Effector memory CD8-positive, alpha-beta T cell (primary cell): ENCODE measurements around the gene MTHFD2.
A peak's percentile ranks its signal among the peaks of the same experiment; 100 is the strongest.
"Not testable (repeated sequence)": the region's sequence is repeated elsewhere in the genome, so short reads cannot be mapped to it uniquely, and the experiment has no call there.

Experiments used
- ATAC-seq: fragments of 150-1000 bp; cut with Tn5 transposase; replicated peaks from 2 replicates; pipeline ENCODE4 v1.10.0; 2021; ENCODE audit warnings: mild to moderate bottlenecking, moderate library complexity
- DNase-seq, 3 experiments: peaks; one replicate each; pipeline ENCODE4 v3.0.0; 2021
- H3K27ac Mint-ChIP-seq, 2 donors: one replicate each; pipeline ENCODE4 v1.8.0; 2022; ENCODE audit warnings: mild to moderate bottlenecking in 2 of 2, mixed read lengths in 2 of 2, moderate library complexity in 2 of 2
- H3K27me3 Mint-ChIP-seq, 2 donors: one replicate each; pipeline ENCODE4 v1.8.0; 2022; ENCODE audit warnings: mixed read lengths in 2 of 2
- H3K36me3 Mint-ChIP-seq: one replicate; pipeline ENCODE4 v1.8.0; 2022; ENCODE audit warnings: mild to moderate bottlenecking, moderate library complexity, mixed read lengths; ENCODE audit not compliant: insufficient read depth
- H3K4me1 Mint-ChIP-seq, 2 donors: one replicate each; pipeline ENCODE4 v1.8.0; 2022; ENCODE audit warnings: low read depth in 2 of 2, mixed read lengths in 2 of 2
- H3K4me3 Mint-ChIP-seq, 2 donors: one replicate each; pipeline ENCODE4 v1.8.0; 2022; ENCODE audit warnings: mild to moderate bottlenecking in 2 of 2, mixed read lengths in 2 of 2, moderate library complexity in 2 of 2
- H3K9me3 Mint-ChIP-seq, 2 donors: one replicate each; pipeline ENCODE4 v1.8.0; 2022; ENCODE audit warnings: mixed read lengths in 2 of 2

MTHFD2 gene

GRCh38 chr2:74204436-74204835 is 6.0 kb downstream of the MTHFD2 start:
- DNase-seq (no peak), ATAC-seq (no peak)
- H3K27me3 Mint-ChIP-seq: no peaks in the 10 kb centered on the region
- no peaks in the 10 kb centered on the region for H3K9me3 Mint-ChIP-seq
- H3K4me3 Mint-ChIP-seq: no peak overlapping the region
- peaks cover 34 to 45% of the 10 kb centered on the region in 2 donors for H3K4me1 Mint-ChIP-seq
- peaks cover 17% of the 10 kb centered on the region for H3K36me3 Mint-ChIP-seq
- peak overlapping the region in 1 of 2 donors; percentile 97 for H3K27ac Mint-ChIP-seq

GRCh38 chr2:74205113-74205512 is 6.7 kb downstream of the MTHFD2 start:
- H3K36me3 Mint-ChIP-seq: peaks cover 21% of the 10 kb centered on the region
- peak overlapping the region; percentile 96 to 97 for H3K27ac Mint-ChIP-seq
- H3K4me3 Mint-ChIP-seq: peak overlapping the region; percentile 67 to 75
- H3K4me1 Mint-ChIP-seq: peaks cover 29 to 38% of the 10 kb centered on the region in 2 donors
- H3K9me3 Mint-ChIP-seq: no peaks in the 10 kb centered on the region
- no peak for ATAC-seq
- no peak for DNase-seq
- H3K27me3 Mint-ChIP-seq: no peaks in the 10 kb centered on the region

GRCh38 chr2:74205596-74205995 is 7.2 kb downstream of the MTHFD2 start:
- Mint-ChIP-seq H3K36me3 (peaks cover 25% of the 10 kb centered on the region), H3K4me1 (peaks cover 28 to 35% of the 10 kb centered on the region in 2 donors), H3K9me3 (no peaks in the 10 kb centered on the region), H3K4me3 (peak overlapping the region; percentile 67 to 75), H3K27me3 (no peaks in the 10 kb centered on the region), H3K27ac (peak overlapping the region; percentile 96 to 97)
- ATAC-seq: peak; percentile 35
- DNase-seq: no peak

GRCh38 chr2:74206180-74206688 is 7.8 kb downstream of the MTHFD2 start:
- Mint-ChIP-seq H3K27me3 (no peaks in the 10 kb centered on the region), H3K4me1 (peaks cover 27 to 35% of the 10 kb centered on the region in 2 donors), H3K36me3 (peaks cover 31% of the 10 kb centered on the region), H3K4me3 (peak overlapping the region; percentile 67 to 75), H3K9me3 (no peaks in the 10 kb centered on the region), H3K27ac (peak overlapping the region; percentile 96 to 97)
- ATAC-seq (peak; percentile 91), DNase-seq (peak; percentile 12 to 28 (median 27))

GRCh38 chr2:74212702-74213410 is 14.4 kb downstream of the MTHFD2 start:
- DNase-seq: no peak
- no peak overlapping the region for H3K4me3 Mint-ChIP-seq
- H3K36me3 Mint-ChIP-seq: peaks cover 64% of the 10 kb centered on the region
- H3K9me3 Mint-ChIP-seq: no peaks in the 10 kb centered on the region
- no peak overlapping the region for H3K27ac Mint-ChIP-seq
- no peaks in the 10 kb centered on the region for H3K27me3 Mint-ChIP-seq
- peaks cover 2 to 5% of the 10 kb centered on the region in 2 donors for H3K4me1 Mint-ChIP-seq
- ATAC-seq: no peak

- not testable (repeated sequence) for H3K27ac Mint-ChIP-seq, H3K9me3 Mint-ChIP-seq, H3K27me3 Mint-ChIP-seq, H3K4me1 Mint-ChIP-seq, DNase-seq, H3K4me3 Mint-ChIP-seq, ATAC-seq
- peaks cover 44% of the 10 kb centered on the region for H3K36me3 Mint-ChIP-seq
Measured at GRCh38 chr2:74215771-74216170, 17.4 kb downstream of the MTHFD2 start.

- no peak overlapping the region for H3K27ac Mint-ChIP-seq
- H3K36me3 Mint-ChIP-seq: peaks cover 42% of the 10 kb centered on the region
- H3K27me3 Mint-ChIP-seq: no peaks in the 10 kb centered on the region
- no peaks in the 10 kb centered on the region for H3K9me3 Mint-ChIP-seq
- H3K4me1 Mint-ChIP-seq: no peaks in the 10 kb centered on the region
- H3K4me3 Mint-ChIP-seq: no peak overlapping the region
- ATAC-seq: no peak
- no peak for DNase-seq
Measured at GRCh38 chr2:74216642-74217041, 18.2 kb downstream of the MTHFD2 start.

- Mint-ChIP-seq H3K4me1 (no peaks in the 10 kb centered on the region), H3K27ac (no peak overlapping the region), H3K4me3 (no peak overlapping the region), H3K9me3 (no peaks in the 10 kb centered on the region), H3K36me3 (peaks cover 21% of the 10 kb centered on the region), H3K27me3 (no peaks in the 10 kb centered on the region)
- ATAC-seq (no peak), DNase-seq (no peak)
Measured at GRCh38 chr2:74219846-74220486, 21.6 kb downstream of the MTHFD2 start.

- Mint-ChIP-seq H3K4me1 (no peaks in the 10 kb centered on the region), H3K36me3 (peaks cover 14% of the 10 kb centered on the region), H3K4me3 (no peak overlapping the region), H3K27ac (no peak overlapping the region), H3K27me3 (no peaks in the 10 kb centered on the region), H3K9me3 (no peaks in the 10 kb centered on the region)
- DNase-seq (no peak), ATAC-seq (no peak)
Measured at GRCh38 chr2:74221091-74221490, 22.7 kb downstream of the MTHFD2 start.

GRCh38 chr2:74221604-74222299 is 23.3 kb downstream of the MTHFD2 start:
- H3K4me3 Mint-ChIP-seq: no peak overlapping the region
- DNase-seq: no peak
- no peak for ATAC-seq
- no peaks in the 10 kb centered on the region for H3K9me3 Mint-ChIP-seq
- no peaks in the 10 kb centered on the region for H3K4me1 Mint-ChIP-seq
- no peak overlapping the region for H3K27ac Mint-ChIP-seq
- H3K27me3 Mint-ChIP-seq: no peaks in the 10 kb centered on the region
- peaks cover 11% of the 10 kb centered on the region for H3K36me3 Mint-ChIP-seq

- ATAC-seq: no peak
- Mint-ChIP-seq H3K9me3 (no peaks in the 10 kb centered on the region), H3K4me1 (no peaks in the 10 kb centered on the region), H3K27me3 (no peaks in the 10 kb centered on the region), H3K27ac (no peak overlapping the region), H3K36me3 (peaks cover 9% of the 10 kb centered on the region), H3K4me3 (no peak overlapping the region)
- DNase-seq: no peak
Measured at GRCh38 chr2:74222300-74222650, 23.9 kb downstream of the MTHFD2 start.

GRCh38 chr2:74223941-74224770 is 25.7 kb downstream of the MTHFD2 start:
- H3K9me3 Mint-ChIP-seq: no peaks in the 10 kb centered on the region
- peaks cover 9% of the 10 kb centered on the region for H3K36me3 Mint-ChIP-seq
- DNase-seq (no peak), ATAC-seq (no peak)
- H3K4me1 Mint-ChIP-seq: no peaks in the 10 kb centered on the region
- no peak overlapping the region for H3K4me3 Mint-ChIP-seq
- no peaks in the 10 kb centered on the region for H3K27me3 Mint-ChIP-seq
- peak overlapping the region; percentile 53 to 59 for H3K27ac Mint-ChIP-seq
